ENCODE measurements around the gene EXOC3. TPM values are rescaled to one million over a fixed set of nuclear protein-coding genes. Genes with fewer than 3 reads are reported as not detected.
"Not testable (repeated sequence)": the region's sequence is repeated elsewhere in the genome, so short reads cannot be mapped to it uniquely, and the experiment has no call there.

EXOC3 gene
- polyA plus RNA-seq (ENCODE audit: insufficient read length in 10 of 10), result 10 to 100 TPM; 30.3 to 35.9 (median 34.0) TPM
- long read RNA-seq, donor 1, partial matches to known transcripts, result 0 of 4 reads
- long read RNA-seq, donor 1, other reads (novel, unspliced or antisense), result 0 of 4 reads
- long read RNA-seq, donor 2, partial matches to known transcripts, result 0 of 2 reads
- long read RNA-seq, donor 2, other reads (novel, unspliced or antisense), result 0 of 2 reads
- long read RNA-seq, donor 3, result 0 reads
- long read RNA-seq, donor 4, partial matches to known transcripts, result 0 of 2 reads
- long read RNA-seq, donor 4, other reads (novel, unspliced or antisense), result 0 of 2 reads
- long read RNA-seq, donor 5, partial matches to known transcripts, result 0 of 6 reads
- long read RNA-seq, donor 5, other reads (novel, unspliced or antisense), result 0 of 6 reads
- long read RNA-seq, donor 6, transcript EXOC3-209 (13 exons, 2,825 nt), result major isoform, 5 of 7 reads
- long read RNA-seq, donor 6, partial matches to known transcripts, result 0 of 7 reads
- long read RNA-seq, donor 6, other reads (novel, unspliced or antisense), result 0 of 7 reads
- long read RNA-seq, donor 7, partial matches to known transcripts, result 0 of 1 reads
- long read RNA-seq, donor 7, other reads (novel, unspliced or antisense), result 0 of 1 reads
- long read RNA-seq, donor 8, partial matches to known transcripts, result 0 of 4 reads
- long read RNA-seq, donor 8, other reads (novel, unspliced or antisense), result 0 of 4 reads
- long read RNA-seq, donor 9, partial matches to known transcripts, result 0 of 2 reads
- long read RNA-seq, donor 9, other reads (novel, unspliced or antisense), result 0 of 2 reads

DNA sequence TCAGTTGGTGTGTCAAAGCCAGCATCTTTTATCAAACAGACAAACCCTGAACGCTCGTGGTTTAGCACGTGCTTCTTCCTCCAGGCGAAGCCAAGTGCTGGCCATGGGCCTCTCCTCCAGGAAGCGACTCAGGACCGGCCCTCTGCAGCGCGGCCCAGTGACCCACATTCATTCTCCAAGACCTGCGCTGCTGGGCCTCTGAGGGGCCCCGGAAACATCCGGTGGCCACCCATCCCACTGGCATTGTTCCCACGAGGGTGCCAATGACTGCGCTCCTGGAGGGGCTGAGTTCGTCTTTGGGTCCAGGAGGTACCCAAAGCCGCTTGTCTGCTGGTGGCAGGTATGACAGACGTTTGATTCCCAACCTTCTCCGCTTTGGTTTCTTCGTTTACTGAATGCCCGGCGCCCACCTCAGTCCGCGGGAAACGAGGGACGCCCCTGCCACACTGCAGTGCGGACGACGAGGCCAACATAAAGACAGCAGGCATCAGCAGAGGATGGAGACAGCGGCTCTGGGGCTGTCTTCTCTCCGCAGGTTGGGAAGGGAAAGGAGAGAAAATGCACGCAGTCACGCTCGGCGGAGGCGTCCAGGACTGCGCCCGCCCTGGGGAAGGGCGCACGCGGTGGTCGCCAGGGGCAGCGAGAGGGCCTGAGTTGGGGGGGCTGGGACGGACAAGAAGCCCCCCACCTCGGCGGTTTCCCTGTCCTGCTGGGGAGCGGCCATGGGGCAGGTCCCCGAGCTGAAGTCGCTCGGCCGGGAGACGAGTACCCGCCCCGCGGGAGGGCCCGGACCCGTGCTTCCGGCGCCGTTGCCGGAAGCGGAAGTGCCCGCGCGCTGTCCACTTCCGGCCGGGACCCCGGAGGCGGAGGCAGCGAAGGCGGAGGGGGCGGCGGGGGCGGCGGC lies at the start of gene EXOC3:
TSS of gene EXOC3 (plus strand) at position 842 of the 904 bp plus-strand sequence. CDS start 3,030 bp downstream, outside the sequence.
- DNase-seq, result peak; percentile 59 to 92 (median 82)

- no peak for DNase-seq
Observed at GRCh38 chr5:393846-394275, 49.1 kb upstream of the EXOC3 start.

DNA sequence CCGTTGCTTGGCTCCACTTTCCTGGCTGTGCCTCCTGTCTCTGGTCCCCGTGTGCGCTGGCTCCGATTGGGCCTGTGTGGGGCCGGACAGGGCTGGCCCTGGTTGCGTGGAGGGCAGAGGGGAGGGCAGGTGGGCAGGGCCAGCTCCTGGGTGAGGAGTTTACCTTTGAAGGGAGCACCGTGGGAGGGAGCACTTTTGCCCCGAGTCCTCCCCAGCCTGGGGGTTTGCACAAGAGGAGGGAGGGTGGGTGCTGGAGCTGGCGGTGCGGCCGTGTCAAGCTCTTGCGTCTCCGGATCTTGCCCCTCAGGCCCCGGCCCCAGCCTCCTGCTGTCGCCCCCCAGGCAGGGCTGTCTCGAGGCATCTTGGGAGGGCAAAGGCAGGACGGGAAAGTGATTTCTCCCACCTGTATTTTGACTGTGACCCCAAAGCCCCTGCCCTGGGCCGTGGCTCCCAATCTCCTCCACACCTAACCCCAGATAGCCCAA lies 48.3 kb upstream of the EXOC3 start:
- peak in 1 of 3 donors; percentile 22 for DNase-seq

GRCh38 chr5:395156-395920 lies 47.6 kb upstream of the EXOC3 start:
- DNase-seq, result peak; percentile 32 to 78 (median 40)

GRCh38 chr5:395921-396530 lies 47.0 kb upstream of the EXOC3 start:
- no peak for DNase-seq

- DNase-seq, result no peak
Observed at GRCh38 chr5:396531-396961, 46.4 kb upstream of the EXOC3 start.

DNA sequence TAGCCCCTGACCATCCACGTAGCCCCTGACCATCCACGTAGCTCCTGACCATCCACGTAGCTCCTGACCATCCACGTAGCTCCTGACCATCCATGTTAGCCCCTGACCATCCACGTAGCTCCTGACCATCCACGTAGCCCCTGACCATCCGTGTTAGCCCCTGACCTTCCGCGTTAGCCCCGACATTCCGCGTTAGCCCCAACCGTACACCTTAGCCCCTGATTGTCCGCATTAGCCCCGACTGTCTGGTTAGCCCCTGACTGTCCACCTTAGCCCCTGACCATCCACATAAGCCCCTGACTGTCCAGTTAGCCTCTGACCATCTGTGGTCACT lies 44.9 kb upstream of the EXOC3 start:
- not testable (repeated sequence) for DNase-seq

GRCh38 chr5:398475-399295 lies 44.3 kb upstream of the EXOC3 start:
- DNase-seq, result no peak

DNA sequence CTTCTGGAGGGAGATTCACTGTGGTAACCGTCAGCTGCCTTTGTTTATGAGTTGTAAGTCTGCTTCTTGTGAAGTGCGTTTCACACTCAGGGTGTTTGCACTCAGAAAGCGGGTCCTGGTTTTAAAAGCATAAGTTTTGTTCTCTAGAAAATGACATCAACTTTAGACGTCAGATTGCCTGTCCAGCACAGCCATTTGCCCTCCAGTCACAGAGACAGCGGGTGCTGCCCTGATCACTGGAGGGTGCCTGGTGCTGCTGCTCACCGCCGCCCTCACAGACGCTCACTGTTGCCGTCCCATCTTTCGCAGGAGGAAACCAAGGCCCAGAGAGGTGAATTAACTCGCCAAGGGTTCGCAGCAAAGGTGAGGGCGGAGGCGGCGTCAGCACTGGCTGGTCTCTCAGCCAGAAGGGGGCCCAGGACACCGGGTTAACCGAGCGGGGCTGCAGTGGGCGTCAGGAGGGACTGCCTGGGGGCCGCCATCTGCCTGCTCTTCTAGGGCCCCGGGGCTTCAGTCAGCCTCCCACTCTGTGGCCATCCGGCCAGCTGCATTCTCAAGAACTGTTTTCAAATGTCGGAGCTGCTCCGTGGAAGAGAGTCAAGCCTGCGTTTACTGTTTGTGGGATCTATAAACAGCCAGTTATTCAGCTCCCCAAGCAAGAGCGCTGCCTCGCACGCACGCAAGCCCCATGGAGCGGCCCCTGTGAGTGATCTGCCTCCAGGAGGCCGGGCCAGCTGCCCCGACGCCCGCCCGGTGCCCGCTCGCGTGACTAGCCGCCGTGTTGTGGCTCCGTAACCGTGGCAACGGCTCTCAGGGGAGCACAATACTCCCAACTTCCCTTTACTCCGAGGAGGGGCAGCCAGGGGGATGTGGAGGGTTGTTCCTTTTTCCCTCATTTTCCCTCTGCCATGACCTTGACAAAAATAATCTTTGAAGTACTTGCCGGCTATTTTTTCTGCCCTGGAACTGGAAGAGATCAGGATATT lies 43.4 kb upstream of the EXOC3 start:
- DNase-seq, result peak; percentile 89 to 95 (median 95)

GRCh38 chr5:400282-401145 lies 42.5 kb upstream of the EXOC3 start:
- DNase-seq, result peak; percentile 76 to 90 (median 88)

- DNase-seq, result peak in 1 of 3 donors; percentile 22
Observed at GRCh38 chr5:401146-402034, 41.6 kb upstream of the EXOC3 start.

GRCh38 chr5:402219-402614 lies 40.8 kb upstream of the EXOC3 start:
- not testable (repeated sequence) for DNase-seq

DNA sequence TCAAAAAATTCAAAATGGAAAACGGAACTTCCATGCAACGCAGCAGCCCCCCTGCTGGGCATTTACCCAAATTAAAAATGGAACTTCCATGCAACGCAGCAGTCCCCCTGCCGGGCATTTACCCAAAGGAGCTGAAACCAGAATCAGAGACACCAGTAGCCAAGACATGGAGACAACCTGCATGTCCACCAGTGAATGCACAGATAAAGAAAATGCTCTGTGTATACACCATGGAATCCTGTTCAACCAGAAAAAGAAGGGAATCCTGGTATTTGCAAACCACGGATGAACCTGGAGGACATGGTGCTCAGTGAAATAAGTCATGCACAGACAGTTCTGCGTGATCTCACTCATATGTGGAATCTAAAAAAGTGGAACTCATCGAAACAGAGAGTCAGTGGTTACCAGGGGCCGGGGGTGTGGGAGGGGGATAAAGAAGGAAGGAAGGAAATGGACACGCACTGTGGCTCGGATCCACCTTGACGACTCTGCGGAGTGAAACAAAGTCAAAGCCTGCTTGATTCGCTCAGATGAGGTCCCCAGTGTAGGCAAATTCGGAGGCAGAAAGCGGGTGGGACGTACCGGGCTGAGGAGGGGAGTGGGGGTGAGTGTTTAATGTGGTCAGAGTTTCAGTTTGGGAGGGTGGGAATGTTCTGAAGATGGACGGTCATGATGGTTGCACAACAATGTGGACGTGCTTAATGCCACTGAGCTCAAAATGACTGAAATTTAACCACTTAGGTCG lies 40.2 kb upstream of the EXOC3 start:
- DNase-seq, result no peak

DNA sequence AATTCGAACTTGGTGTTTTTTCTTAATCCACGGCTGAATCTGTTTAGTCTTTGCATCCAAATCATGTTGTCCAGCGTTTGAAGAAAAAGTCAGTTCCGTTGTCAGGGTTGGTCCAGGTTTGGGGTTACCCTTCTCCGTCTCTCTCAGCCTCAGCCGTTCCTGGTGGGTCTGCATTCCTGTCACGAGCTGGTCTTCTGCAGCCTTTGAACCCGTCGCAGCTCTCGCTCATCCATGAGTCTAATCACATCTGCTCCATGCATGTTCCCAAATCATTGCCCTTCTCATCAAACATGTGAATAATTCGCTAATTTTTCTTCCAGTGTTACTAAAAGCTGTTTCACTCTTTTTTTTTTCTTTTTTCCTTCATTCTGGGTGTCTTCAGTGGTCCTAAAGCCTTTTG lies 39.0 kb upstream of the EXOC3 start:
- DNase-seq, result no peak

DNA sequence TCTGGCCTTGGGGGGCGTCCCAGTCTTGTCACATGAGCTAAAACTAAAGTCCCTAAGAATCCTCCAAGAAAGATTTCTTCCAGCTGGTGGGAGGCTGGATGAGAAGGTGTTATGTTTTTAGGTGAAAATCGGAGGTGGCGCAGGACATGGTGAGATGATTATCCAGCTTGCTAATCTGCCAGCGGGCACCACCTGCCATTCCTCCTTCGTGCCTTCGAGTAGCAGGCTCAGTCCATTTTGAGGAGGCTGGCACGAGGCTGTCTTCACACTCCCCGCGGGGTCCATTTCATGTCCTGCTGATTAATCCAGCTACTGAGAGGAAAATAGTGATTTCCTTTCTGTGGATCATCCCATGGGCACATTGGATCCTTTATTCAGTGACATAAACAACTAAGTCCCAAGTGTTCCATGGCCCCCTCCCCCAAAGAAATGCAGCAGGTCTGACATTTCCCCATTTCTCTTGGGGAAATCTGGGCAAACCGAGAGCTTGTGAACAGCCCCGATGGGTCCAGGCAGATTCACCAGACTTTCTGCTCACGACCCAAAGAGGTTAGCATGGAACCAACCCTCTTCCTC lies 38.2 kb upstream of the EXOC3 start:
- no peak for DNase-seq

Measured in muscle of back (tissue), 13 donors.